ENCODE data around the gene METTL5.
"Not testable (repeated sequence)": the region's sequence is repeated elsewhere in the genome, so short reads cannot be mapped to it uniquely, and the experiment has no call there.

METTL5 gene

GRCh38 chr2:169824373-169825333, at the start of gene METTL5:
Gene METTL5 (minus strand): TSS chr2:169824905. CDS start chr2:169824597, 308 bp downstream.
- peak; percentile 42 for DNase-seq

GRCh38 chr2:169871994-169872393, 47.3 kb upstream of the METTL5 start:
- no peak for DNase-seq

- not testable (repeated sequence) for DNase-seq
Measured at GRCh38 chr2:169871369-169871768, 46.7 kb upstream of the METTL5 start.

GRCh38 chr2:169868951-169869350, 44.2 kb upstream of the METTL5 start:
- no peak for DNase-seq

GRCh38 chr2:169867579-169867978, 42.9 kb upstream of the METTL5 start:
- DNase-seq: no peak

GRCh38 chr2:169866230-169866629, 41.5 kb upstream of the METTL5 start:
- DNase-seq: not testable (repeated sequence)

- no peak for DNase-seq
Measured at GRCh38 chr2:169865492-169865891, 40.8 kb upstream of the METTL5 start.

- DNase-seq: no peak
Measured at GRCh38 chr2:169862816-169863215, 38.1 kb upstream of the METTL5 start.

GRCh38 chr2:169860149-169860548, 35.4 kb upstream of the METTL5 start:
- DNase-seq: no peak

- DNase-seq: no peak
Measured at GRCh38 chr2:169859423-169859822, 34.7 kb upstream of the METTL5 start.

- not testable (repeated sequence) for DNase-seq
Measured at GRCh38 chr2:169855281-169856258, 30.9 kb upstream of the METTL5 start.

- DNase-seq: no peak
Measured at GRCh38 chr2:169853041-169853668, 28.4 kb upstream of the METTL5 start.

GRCh38 chr2:169849710-169850109, 25.0 kb upstream of the METTL5 start:
- DNase-seq: no peak

GRCh38 chr2:169848959-169849693, 24.4 kb upstream of the METTL5 start:
- DNase-seq: not testable (repeated sequence)

- DNase-seq: no peak
Measured at GRCh38 chr2:169845016-169845415, 20.3 kb upstream of the METTL5 start.

GRCh38 chr2:169841625-169842024, 16.9 kb upstream of the METTL5 start:
- DNase-seq: not testable (repeated sequence)

GRCh38 chr2:169840747-169841142, 16.0 kb upstream of the METTL5 start:
- DNase-seq: no peak

GRCh38 chr2:169839954-169840746, 15.4 kb upstream of the METTL5 start:
- DNase-seq: no peak

GRCh38 chr2:169838743-169839489, 14.2 kb upstream of the METTL5 start:
- DNase-seq: no peak

- no peak for DNase-seq
Measured at GRCh38 chr2:169834401-169834800, 9.7 kb upstream of the METTL5 start.

Measured in NCI-H1694 treated with DMSO at 0.1 percent for 48 hours (cell line).